DND-41 (cell line): ENCODE measurements around the gene DRC3.

Experiments used
- CTCF ChIP-seq: IDR thresholded peaks from 2 replicates; pipeline ENCODE4 v1.5.1; 2012; ENCODE audit warnings: borderline replicate concordance, low read length, moderate library complexity, mild to moderate bottlenecking; ENCODE audit not compliant: poor library complexity, severe bottlenecking; ENCODE audit errors: extremely low read depth
- EZH2 ChIP-seq: IDR thresholded peaks from 3 replicates; pipeline ENCODE4 v1.6.1; 2012; ENCODE audit warnings: borderline replicate concordance, low read depth, mild to moderate bottlenecking, moderate library complexity, low read length, inconsistent platforms; ENCODE audit not compliant: severe bottlenecking

DNA sequence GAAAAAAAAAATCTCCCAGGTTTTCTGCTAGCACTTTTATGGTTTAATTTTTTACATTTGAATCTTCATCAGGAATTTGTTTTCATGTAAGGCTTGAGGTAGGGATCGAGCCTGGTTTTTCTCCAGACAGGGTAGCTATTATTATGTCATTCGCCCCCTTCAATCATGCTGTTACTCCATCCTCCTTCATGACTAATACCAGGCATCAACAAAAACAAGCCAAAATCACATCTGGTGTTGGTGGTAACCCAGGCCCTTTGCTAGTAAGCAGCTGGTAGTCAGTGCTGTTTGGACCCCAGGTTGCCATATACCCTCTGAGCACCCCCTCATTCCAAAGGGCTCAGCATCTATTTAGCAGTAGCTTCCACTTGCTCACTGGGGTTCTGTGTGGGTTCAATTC is 29.5 kb downstream of the DRC3 start:
- TF ChIP-seq CTCF (no peak), EZH2 (no peak)
